Left ventricle myocardium inferior (tissue), 1 donor: ENCODE data around the gene MOV10. TPM values are rescaled to one million over a fixed set of nuclear protein-coding genes. Genes with fewer than 3 reads are reported as not detected.
A peak's percentile ranks its signal among the peaks of the same experiment; 100 is the strongest.

ENCODE experiments used
- DNase-seq: peaks from one replicate; pipeline ENCODE4 v3.0.0-alpha.2; 2020
- H3K27ac ChIP-seq: fragments of 200-600 bp; replicated peaks from 2 replicates; pipeline ENCODE4 v1.8.0; 2021
- H3K27me3 ChIP-seq: fragments of 200-600 bp; 2 replicates; pipeline ENCODE4 v1.8.0; 2021; ENCODE audit warnings: low read depth
- H3K36me3 ChIP-seq: fragments of 200-600 bp; 2 replicates; pipeline ENCODE4 v1.8.0; 2021
- H3K4me1 ChIP-seq: fragments of 200-600 bp; 2 replicates; pipeline ENCODE4 v1.8.0; 2021
- H3K4me3 ChIP-seq: fragments of 200-600 bp; 2 replicates; pipeline ENCODE4 v1.8.0; 2021; ENCODE audit warnings: mild to moderate bottlenecking, moderate library complexity
- H3K9me3 ChIP-seq: fragments of 200-600 bp; replicated peaks from 2 replicates; pipeline ENCODE4 v1.8.0; 2021
- intact Hi-C: fragments of 100-400 bp; cut with micrococcal nuclease; formaldehyde crosslinking; loops from one replicate; pipeline ENCODE4 v1.11.0; 2022
- total RNA-seq: library from RNA; stranded (reverse); fragmentation: NEBNext Ultra II Directional; extraction: Animal tissue kit (Norgen Biotek cat#: 25700); gene quantifications from one replicate; pipeline ENCODE4 v1.2.1, GENCODE V29; 2021
- TF ChIP-seq, protein P1 (sequence below): fragments of 200-600 bp; IDR thresholded peaks from 2 replicates; pipeline ENCODE4 v1.8.0; 2021; ENCODE audit warnings: antibody characterized with exemption, mild to moderate bottlenecking, borderline replicate concordance
- donor health status: DM: no; HTN: yes; CAD: no; lungs with severe emphysema.

MOV10 gene
- total RNA-seq, 1 donor from 2014 or later, result 12.7 TPM

GRCh38 chr1:112685913-112686312 lies 11.5 kb downstream of the MOV10 start:
- TF ChIP-seq, protein P1, sequence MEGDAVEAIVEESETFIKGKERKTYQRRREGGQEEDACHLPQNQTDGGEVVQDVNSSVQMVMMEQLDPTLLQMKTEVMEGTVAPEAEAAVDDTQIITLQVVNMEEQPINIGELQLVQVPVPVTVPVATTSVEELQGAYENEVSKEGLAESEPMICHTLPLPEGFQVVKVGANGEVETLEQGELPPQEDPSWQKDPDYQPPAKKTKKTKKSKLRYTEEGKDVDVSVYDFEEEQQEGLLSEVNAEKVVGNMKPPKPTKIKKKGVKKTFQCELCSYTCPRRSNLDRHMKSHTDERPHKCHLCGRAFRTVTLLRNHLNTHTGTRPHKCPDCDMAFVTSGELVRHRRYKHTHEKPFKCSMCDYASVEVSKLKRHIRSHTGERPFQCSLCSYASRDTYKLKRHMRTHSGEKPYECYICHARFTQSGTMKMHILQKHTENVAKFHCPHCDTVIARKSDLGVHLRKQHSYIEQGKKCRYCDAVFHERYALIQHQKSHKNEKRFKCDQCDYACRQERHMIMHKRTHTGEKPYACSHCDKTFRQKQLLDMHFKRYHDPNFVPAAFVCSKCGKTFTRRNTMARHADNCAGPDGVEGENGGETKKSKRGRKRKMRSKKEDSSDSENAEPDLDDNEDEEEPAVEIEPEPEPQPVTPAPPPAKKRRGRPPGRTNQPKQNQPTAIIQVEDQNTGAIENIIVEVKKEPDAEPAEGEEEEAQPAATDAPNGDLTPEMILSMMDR, result no peak

DNA sequence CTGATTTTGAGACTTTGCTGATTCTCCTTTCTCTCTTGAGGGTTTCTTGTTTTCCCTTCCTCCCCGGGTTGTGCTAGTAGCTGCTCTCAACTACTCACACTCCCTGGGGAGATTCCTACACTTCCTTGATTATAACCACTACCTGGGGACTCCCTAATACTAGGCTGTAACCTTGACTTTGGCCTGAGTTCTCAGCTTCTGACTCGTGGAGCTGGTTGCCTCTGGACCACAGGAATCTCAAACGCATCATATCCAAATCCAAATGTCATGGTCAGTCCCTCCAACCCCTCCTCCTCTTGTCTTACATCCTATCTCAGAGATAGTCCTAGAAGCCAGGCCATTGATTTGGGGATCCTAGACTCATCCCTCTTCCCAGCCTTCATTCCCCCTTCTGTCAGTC lies 12.0 kb downstream of the MOV10 start:
- Histone ChIP-seq H3K36me3 (peaks cover 26% of the 10 kb centered on the region), H3K9me3 (no peaks in the 10 kb centered on the region), H3K4me1 (peaks cover 16% of the 10 kb centered on the region), H3K4me3 (no peak overlapping the region), H3K27me3 (no peaks in the 10 kb centered on the region), H3K27ac (no peak overlapping the region)
- intact Hi-C loops, result no loop called here
- DNase-seq, result no peak
- TF ChIP-seq, protein P1, result no peak

More at GRCh38 chr1:112685913-112686312, 11.5 kb downstream of the MOV10 start:
- no peak overlapping the region for H3K4me3 ChIP-seq
- H3K9me3 ChIP-seq, result no peaks in the 10 kb centered on the region
- H3K4me1 ChIP-seq, result peaks cover 16% of the 10 kb centered on the region
- intact Hi-C loops, result no loop called here
- H3K27ac ChIP-seq, result no peak overlapping the region
- H3K36me3 ChIP-seq, result peaks cover 21% of the 10 kb centered on the region
- no peak for DNase-seq
- H3K27me3 ChIP-seq, result no peaks in the 10 kb centered on the region

DNA sequence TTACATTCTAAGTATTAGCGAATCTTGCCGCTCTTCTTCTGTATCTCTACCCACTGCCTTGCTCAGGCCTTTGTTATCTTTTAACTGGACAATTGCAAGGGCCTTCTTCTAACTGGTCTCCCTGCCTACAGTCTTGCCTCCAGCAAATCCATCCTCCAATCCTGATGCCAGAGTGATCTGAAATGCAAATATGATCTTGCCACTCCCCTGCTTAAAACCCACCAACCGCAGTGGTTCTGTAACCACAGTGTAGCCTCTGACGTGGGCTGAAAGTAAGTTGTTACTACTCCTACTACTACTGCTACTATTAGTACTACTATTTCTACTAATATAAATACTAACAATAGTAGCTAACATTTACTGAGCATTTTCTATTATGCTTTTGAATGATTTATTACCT lies 12.4 kb downstream of the MOV10 start:
- H3K27ac ChIP-seq, result peak overlapping the region; percentile 60
- DNase-seq, result no peak
- no peak overlapping the region for H3K4me3 ChIP-seq
- TF ChIP-seq, protein P1, result no peak
- H3K27me3 ChIP-seq, result no peaks in the 10 kb centered on the region
- H3K4me1 ChIP-seq, result peaks cover 16% of the 10 kb centered on the region
- no peaks in the 10 kb centered on the region for H3K9me3 ChIP-seq
- H3K36me3 ChIP-seq, result peaks cover 30% of the 10 kb centered on the region
- intact Hi-C loops, result no loop called here

DNA sequence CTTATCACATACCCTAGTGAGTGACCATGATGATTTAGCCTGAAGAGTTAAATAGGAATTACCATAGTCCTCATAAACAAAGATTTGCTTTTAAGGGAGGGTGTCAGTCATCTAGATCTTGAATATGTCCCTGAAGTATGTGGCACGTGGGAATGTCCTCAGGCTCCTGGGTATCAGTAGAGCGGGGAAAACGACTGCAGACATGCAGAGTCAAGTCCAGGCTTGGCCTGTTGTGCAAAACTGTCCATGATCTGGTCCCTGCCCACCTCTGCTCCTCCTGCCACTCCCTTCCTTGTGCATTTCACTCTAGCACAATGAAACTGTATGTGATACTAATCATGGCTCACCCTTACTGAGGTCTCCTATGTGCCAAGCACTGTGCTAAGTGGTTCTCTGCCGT lies 12.9 kb downstream of the MOV10 start:
- H3K9me3 ChIP-seq, result no peaks in the 10 kb centered on the region
- TF ChIP-seq, protein P1, result no peak
- DNase-seq, result no peak
- H3K27ac ChIP-seq, result peak overlapping the region; percentile 60
- no peak overlapping the region for H3K4me3 ChIP-seq
- H3K4me1 ChIP-seq, result peaks cover 16% of the 10 kb centered on the region
- no peaks in the 10 kb centered on the region for H3K27me3 ChIP-seq
- intact Hi-C loops, result no loop called here
- H3K36me3 ChIP-seq, result peaks cover 36% of the 10 kb centered on the region

- no peak overlapping the region for H3K4me3 ChIP-seq
- H3K27ac ChIP-seq, result peak overlapping the region; percentile 60
- TF ChIP-seq, protein P1, result no peak
- peaks cover 41% of the 10 kb centered on the region for H3K36me3 ChIP-seq
- no peak for DNase-seq
- H3K4me1 ChIP-seq, result peaks cover 16% of the 10 kb centered on the region
- no peaks in the 10 kb centered on the region for H3K9me3 ChIP-seq
- intact Hi-C loops, result no loop called here
- no peaks in the 10 kb centered on the region for H3K27me3 ChIP-seq
Observed at GRCh38 chr1:112687785-112688496, 13.5 kb downstream of the MOV10 start.
